Measurements from ENCODE around the gene ST7.

DNA sequence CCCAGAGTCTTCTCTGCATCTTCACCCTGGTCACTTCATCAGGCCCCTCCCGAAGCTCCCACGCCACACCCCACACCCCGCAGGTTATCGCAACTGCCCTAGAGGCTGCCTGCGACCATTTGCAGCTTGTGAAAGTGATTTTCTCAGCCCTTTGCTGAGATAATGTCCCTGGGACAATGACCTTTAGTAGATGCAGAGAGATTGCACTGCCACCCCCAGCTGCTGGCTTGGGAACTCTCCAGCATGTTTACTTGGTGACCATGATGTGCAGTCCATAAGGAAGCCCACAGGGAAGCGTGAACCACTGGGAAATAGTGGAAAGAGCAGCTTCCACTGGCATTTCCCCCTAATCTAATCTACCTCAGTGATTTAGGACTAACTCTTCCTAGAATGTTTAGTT is 272.2 kb downstream of the ST7 start:
- TF ChIP-seq, protein P1, sequence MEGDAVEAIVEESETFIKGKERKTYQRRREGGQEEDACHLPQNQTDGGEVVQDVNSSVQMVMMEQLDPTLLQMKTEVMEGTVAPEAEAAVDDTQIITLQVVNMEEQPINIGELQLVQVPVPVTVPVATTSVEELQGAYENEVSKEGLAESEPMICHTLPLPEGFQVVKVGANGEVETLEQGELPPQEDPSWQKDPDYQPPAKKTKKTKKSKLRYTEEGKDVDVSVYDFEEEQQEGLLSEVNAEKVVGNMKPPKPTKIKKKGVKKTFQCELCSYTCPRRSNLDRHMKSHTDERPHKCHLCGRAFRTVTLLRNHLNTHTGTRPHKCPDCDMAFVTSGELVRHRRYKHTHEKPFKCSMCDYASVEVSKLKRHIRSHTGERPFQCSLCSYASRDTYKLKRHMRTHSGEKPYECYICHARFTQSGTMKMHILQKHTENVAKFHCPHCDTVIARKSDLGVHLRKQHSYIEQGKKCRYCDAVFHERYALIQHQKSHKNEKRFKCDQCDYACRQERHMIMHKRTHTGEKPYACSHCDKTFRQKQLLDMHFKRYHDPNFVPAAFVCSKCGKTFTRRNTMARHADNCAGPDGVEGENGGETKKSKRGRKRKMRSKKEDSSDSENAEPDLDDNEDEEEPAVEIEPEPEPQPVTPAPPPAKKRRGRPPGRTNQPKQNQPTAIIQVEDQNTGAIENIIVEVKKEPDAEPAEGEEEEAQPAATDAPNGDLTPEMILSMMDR (IDR thresholded peaks at IDR 0.05) = no peak
- no peak for TF ChIP-seq POLR2A (IDR thresholded peaks at IDR 0.05)
- TF ChIP-seq EP300 (IDR thresholded peaks at IDR 0.05) = no peak

All from sigmoid colon (tissue), 4 donors.